ENCODE results near the gene SERPINB5.

Gene SERPINB5

GRCh38 chr18:63479826-63480225, 3.1 kb downstream of the SERPINB5 start:
- TF ChIP-seq, protein P1, sequence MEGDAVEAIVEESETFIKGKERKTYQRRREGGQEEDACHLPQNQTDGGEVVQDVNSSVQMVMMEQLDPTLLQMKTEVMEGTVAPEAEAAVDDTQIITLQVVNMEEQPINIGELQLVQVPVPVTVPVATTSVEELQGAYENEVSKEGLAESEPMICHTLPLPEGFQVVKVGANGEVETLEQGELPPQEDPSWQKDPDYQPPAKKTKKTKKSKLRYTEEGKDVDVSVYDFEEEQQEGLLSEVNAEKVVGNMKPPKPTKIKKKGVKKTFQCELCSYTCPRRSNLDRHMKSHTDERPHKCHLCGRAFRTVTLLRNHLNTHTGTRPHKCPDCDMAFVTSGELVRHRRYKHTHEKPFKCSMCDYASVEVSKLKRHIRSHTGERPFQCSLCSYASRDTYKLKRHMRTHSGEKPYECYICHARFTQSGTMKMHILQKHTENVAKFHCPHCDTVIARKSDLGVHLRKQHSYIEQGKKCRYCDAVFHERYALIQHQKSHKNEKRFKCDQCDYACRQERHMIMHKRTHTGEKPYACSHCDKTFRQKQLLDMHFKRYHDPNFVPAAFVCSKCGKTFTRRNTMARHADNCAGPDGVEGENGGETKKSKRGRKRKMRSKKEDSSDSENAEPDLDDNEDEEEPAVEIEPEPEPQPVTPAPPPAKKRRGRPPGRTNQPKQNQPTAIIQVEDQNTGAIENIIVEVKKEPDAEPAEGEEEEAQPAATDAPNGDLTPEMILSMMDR (IDR thresholded peaks at IDR 0.05; ENCODE audit: control insufficient read depth, insufficient read depth, low read depth, low read length, missing control alignments), result no peak
- DNase-seq (ENCODE audit: low read depth), result no peak
- no peak overlapping the region for H3K4me3 ChIP-seq (ENCODE audit: control insufficient read depth, low read depth, low read length)

- TF ChIP-seq, protein P1 (IDR thresholded peaks at IDR 0.05; ENCODE audit: control insufficient read depth, insufficient read depth, low read depth, low read length, missing control alignments), result no peak
- no peak overlapping the region for H3K4me3 ChIP-seq (ENCODE audit: control insufficient read depth, low read depth, low read length)
- DNase-seq (ENCODE audit: low read depth), result no peak
These were observed 3.7 kb downstream of the SERPINB5 start for GRCh38 chr18:63480476-63480875.

- H3K4me3 ChIP-seq (ENCODE audit: control insufficient read depth, low read depth, low read length), result no peak overlapping the region
- no peak for DNase-seq (ENCODE audit: low read depth)
- TF ChIP-seq, protein P1 (IDR thresholded peaks at IDR 0.05; ENCODE audit: control insufficient read depth, insufficient read depth, low read depth, low read length, missing control alignments), result no peak
These were observed 4.2 kb downstream of the SERPINB5 start for GRCh38 chr18:63480915-63481314.

DNA sequence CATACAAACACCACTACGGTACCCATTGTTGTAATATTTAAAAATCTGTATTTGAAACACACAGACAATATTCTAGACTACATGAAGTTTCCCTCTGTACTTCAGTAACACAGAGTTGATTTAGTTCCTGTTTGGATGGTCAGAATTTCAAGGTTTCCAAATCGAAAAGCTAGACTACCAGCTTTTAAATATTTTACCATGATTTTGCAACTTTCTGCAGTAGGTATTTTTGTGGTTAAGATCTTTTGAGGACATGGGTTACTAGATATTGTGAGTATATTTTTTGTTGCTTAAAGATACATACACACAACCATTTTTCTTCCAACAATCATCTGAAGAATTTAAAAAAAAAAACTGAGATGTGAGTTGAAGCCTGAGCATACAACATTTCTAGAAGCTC, 10.9 kb downstream of the SERPINB5 start:
- no peak for DNase-seq (ENCODE audit: low read depth)
- no peak overlapping the region for H3K4me3 ChIP-seq (ENCODE audit: control insufficient read depth, low read depth, low read length)

DNA sequence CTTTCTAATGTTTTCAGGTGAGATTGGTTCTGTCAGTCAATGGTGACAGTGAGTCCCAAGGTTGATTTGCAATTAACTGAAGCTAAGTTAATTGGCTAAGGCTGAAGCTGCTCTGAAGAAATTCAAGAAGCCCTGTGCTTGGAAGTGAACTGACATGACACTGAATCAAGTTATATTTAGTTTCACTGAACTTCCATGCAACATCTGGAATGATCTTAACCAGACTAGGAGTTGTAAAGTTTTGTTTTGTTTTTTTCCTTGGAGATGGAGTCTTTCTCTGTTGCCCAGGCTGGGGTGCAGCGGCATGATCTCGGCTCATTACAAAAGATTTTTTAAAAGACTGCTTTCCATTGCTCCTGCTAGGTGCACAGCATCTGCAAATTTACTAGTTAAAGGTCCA, 11.4 kb downstream of the SERPINB5 start:
- DNase-seq (ENCODE audit: low read depth), result no peak
- TF ChIP-seq, protein P1 (IDR thresholded peaks at IDR 0.05; ENCODE audit: control insufficient read depth, insufficient read depth, low read depth, low read length, missing control alignments), result no peak
- no peak overlapping the region for H3K4me3 ChIP-seq (ENCODE audit: control insufficient read depth, low read depth, low read length)

More for the DNA sequence above, 10.9 kb downstream of the SERPINB5 start:
- TF ChIP-seq, protein P1 (IDR thresholded peaks at IDR 0.05; ENCODE audit: control insufficient read depth, insufficient read depth, low read depth, low read length, missing control alignments), result no peak

- no peak for DNase-seq (ENCODE audit: low read depth)
- TF ChIP-seq, protein P1 (IDR thresholded peaks at IDR 0.05; ENCODE audit: control insufficient read depth, insufficient read depth, low read depth, low read length, missing control alignments), result no peak
- H3K4me3 ChIP-seq (ENCODE audit: control insufficient read depth, low read depth, low read length), result no peak overlapping the region
These were observed 16.1 kb downstream of the SERPINB5 start for GRCh38 chr18:63492851-63493250.

DNA sequence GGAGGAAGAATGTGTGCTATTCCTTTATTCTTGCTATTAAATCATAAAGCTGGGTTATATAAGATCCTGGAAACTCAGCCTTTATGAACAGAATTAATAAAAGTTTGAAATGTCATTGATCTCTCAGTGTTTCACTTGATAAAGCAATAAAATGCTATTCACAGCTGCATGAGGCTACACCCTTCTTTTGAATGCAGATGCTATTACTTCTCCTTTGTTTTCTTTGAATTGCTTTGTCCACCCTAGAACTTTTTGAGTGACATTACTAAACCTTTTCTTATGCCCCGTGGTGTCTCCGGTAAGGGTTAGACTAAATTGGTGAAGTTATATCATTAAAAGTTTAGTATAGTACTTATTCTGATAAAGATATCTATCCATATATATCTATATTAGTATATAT, 18.9 kb downstream of the SERPINB5 start:
- no peak for DNase-seq (ENCODE audit: low read depth)
- TF ChIP-seq, protein P1 (IDR thresholded peaks at IDR 0.05; ENCODE audit: control insufficient read depth, insufficient read depth, low read depth, low read length, missing control alignments), result no peak
- no peak overlapping the region for H3K4me3 ChIP-seq (ENCODE audit: control insufficient read depth, low read depth, low read length)

Measured in AG09309 (cell line).